ENCODE measurements around the gene LGR6.

Gene LGR6

GRCh38 chr1:202293569-202293968 is 100.0 kb downstream of the LGR6 start:
- DNase-seq, result no peak

GRCh38 chr1:202302166-202302565 is 108.6 kb downstream of the LGR6 start:
- no peak for DNase-seq

- DNase-seq, result no peak
Observed at GRCh38 chr1:202304375-202304774, 110.8 kb downstream of the LGR6 start.

- DNase-seq, result no peak
Observed at GRCh38 chr1:202305168-202305567, 111.6 kb downstream of the LGR6 start.

GRCh38 chr1:202306535-202307345 is 113.1 kb downstream of the LGR6 start:
- no peak for DNase-seq

GRCh38 chr1:202310071-202310725 is 116.6 kb downstream of the LGR6 start:
- no peak for DNase-seq

GRCh38 chr1:202310746-202311145 is 117.1 kb downstream of the LGR6 start:
- no peak for DNase-seq

- no peak for DNase-seq
Observed at GRCh38 chr1:202311875-202312635, 118.5 kb downstream of the LGR6 start.

- DNase-seq, result peak; percentile 80
Observed at GRCh38 chr1:202315576-202316168, 122.1 kb downstream of the LGR6 start.

- DNase-seq, result no peak
Observed at GRCh38 chr1:202316186-202316585, 122.6 kb downstream of the LGR6 start.

- no peak for DNase-seq
Observed at GRCh38 chr1:202317941-202318925, 124.6 kb downstream of the LGR6 start.

GRCh38 chr1:202319381-202320080 is 125.9 kb downstream of the LGR6 start:
- no peak for DNase-seq

GRCh38 chr1:202320081-202320405 is 126.4 kb downstream of the LGR6 start:
- no peak for DNase-seq

- no peak for DNase-seq
Observed at GRCh38 chr1:202323731-202324130, 130.1 kb downstream of the LGR6 start.

- DNase-seq, result no peak
Observed at GRCh38 chr1:202324646-202325045, 131.0 kb downstream of the LGR6 start.

- no peak for DNase-seq
Observed at GRCh38 chr1:202329891-202330290, 136.3 kb downstream of the LGR6 start.

GRCh38 chr1:202333861-202334260 is 140.3 kb downstream of the LGR6 start:
- DNase-seq, result no peak

- DNase-seq, result no peak
Observed at GRCh38 chr1:202343652-202344349, 150.2 kb downstream of the LGR6 start.

GRCh38 chr1:202348005-202348508 is 154.5 kb downstream of the LGR6 start:
- no peak for DNase-seq

GRCh38 chr1:202348509-202349205 is 155.1 kb downstream of the LGR6 start, which contains the start of gene PPP1R12B:
PPP1R12B (plus strand) TSS chr1:202348699; CDS start chr1:202348852, 153 bp downstream.
- DNase-seq, result peak; percentile 95
